Measurements from ENCODE around the gene METAP1.
"Not testable (repeated sequence)": the region's sequence is repeated elsewhere in the genome, so short reads cannot be mapped to it uniquely, and the experiment has no call there.

Gene METAP1

DNA sequence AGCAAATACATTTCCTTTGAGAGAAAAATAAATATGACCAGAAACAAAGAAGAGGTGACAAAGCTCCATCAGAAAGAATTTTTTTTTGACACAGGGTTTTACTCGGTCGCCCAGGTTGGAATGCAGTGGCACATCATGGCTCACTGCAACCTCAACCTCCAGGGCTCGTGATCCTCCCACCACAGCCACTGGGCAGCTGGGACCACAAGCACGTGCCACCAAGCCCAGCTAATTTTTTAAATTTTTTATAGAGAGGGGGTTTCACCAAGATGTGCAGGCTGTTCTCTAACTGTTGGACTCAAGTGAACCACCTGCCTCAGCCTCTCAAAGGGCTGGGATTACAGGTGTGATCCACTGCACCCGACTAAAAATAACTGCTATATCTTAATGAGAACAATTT lies 82.8 kb downstream of the METAP1 start:
- in situ Hi-C loops (cut with HindIII; ENCODE audit: low sequenced_read_pairs): no loop called here
- no peak for DNase-seq (ENCODE audit: low read depth)
- H3K4me3 ChIP-seq (ENCODE audit: low read depth, low read length): no peak overlapping the region
- TF ChIP-seq, protein P1, sequence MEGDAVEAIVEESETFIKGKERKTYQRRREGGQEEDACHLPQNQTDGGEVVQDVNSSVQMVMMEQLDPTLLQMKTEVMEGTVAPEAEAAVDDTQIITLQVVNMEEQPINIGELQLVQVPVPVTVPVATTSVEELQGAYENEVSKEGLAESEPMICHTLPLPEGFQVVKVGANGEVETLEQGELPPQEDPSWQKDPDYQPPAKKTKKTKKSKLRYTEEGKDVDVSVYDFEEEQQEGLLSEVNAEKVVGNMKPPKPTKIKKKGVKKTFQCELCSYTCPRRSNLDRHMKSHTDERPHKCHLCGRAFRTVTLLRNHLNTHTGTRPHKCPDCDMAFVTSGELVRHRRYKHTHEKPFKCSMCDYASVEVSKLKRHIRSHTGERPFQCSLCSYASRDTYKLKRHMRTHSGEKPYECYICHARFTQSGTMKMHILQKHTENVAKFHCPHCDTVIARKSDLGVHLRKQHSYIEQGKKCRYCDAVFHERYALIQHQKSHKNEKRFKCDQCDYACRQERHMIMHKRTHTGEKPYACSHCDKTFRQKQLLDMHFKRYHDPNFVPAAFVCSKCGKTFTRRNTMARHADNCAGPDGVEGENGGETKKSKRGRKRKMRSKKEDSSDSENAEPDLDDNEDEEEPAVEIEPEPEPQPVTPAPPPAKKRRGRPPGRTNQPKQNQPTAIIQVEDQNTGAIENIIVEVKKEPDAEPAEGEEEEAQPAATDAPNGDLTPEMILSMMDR (IDR thresholded peaks at IDR 0.05; ENCODE audit: low read depth, low read length, missing control alignments): no peak

DNA sequence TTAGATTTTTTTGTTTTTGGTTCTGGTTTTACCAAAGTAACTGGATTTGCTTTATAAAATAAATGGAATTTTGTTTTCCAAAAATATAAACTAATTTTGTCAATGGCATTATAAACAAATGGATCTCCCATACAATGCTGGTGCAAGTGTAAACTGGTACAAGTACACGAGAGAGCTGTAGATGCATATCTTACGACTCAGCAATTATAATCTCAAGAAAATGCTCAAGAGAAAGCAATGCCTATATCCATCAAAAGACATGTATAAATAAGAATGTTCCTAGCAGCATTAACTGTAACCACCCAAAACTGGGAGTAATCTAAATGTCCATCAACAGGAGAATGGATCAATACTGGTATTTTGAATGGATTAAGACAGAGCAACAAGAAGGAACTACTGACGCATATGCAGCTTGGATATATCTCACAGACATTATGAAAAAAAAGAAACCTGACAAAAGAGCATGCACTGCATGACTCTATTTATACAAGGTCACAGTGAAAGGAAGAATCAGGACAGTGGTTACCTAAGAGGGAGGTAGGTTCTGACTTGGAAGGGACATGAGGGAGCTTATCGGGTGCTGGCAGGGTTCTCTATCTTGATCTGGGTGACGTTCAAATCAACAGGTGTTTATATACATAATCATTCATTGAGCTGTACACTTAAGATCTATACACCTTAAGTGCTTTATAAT lies 83.6 kb downstream of the METAP1 start:
- in situ Hi-C loops (cut with HindIII; ENCODE audit: low sequenced_read_pairs): no loop called here
- no peak for DNase-seq (ENCODE audit: low read depth)
- no peak overlapping the region for H3K4me3 ChIP-seq (ENCODE audit: low read depth, low read length)
- TF ChIP-seq, protein P1 (IDR thresholded peaks at IDR 0.05; ENCODE audit: low read depth, low read length, missing control alignments): no peak

DNA sequence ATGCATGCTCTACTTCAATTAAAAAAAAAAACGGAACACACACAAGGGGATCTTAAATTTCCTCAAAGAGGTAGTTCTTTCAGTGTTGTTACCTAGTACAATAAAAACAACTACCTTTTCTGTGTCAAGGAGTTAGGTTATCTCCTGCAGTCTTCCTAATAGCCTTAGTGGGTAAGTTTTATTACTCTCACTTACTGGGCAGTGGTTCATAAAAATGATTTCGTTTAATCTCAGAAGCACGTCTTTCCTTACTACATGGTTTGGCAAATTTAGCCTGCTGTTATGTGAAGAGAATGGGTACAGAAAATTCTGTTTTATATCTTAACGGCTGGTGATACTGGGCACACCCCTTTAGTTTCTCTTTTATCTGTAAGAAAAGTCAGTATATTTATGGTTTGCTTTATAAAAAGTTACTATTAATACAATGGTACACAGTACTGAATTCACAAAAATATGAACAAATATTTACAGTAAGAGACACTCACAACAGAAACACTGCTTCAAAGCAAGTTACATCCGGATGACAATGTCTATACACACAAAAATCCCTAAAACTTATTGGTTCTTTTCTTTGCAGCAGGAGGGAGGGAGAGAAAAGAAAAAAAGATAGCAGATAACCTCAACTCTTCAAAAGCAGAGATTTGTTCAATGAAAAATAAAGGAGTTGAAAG lies 84.2 kb downstream of the METAP1 start:
- in situ Hi-C loops (cut with HindIII; ENCODE audit: low sequenced_read_pairs): no loop called here
- no peak overlapping the region for H3K4me3 ChIP-seq (ENCODE audit: low read depth, low read length)

DNA sequence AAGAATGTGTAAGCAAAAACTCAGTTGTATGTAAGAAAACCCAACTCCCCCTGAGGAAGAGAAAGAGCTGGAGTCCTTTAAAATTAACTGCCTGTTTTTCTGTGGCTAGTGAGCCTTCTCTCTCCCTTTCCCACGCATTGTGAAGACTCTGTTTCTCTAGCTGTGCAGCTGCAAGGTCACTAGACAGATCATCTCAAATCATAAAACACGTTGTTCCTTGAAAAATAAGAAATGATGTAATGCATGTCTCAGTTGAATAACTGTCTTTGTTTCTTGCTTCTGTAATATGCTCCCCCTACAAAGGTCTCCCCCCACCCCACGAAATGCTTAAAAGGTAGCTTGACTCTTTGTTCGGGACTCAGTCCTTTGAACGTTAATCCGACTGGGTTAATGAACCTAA lies 85.3 kb downstream of the METAP1 start:
- in situ Hi-C loops (cut with HindIII; ENCODE audit: low sequenced_read_pairs); H3K4me3 ChIP-seq (ENCODE audit: low read depth, low read length); DNase-seq (ENCODE audit: low read depth): not testable (repeated sequence)

More for the DNA sequence above, 84.2 kb downstream of the METAP1 start:
- TF ChIP-seq, protein P1 (IDR thresholded peaks at IDR 0.05; ENCODE audit: low read depth, low read length, missing control alignments): no peak
- no peak for DNase-seq (ENCODE audit: low read depth)

DNA sequence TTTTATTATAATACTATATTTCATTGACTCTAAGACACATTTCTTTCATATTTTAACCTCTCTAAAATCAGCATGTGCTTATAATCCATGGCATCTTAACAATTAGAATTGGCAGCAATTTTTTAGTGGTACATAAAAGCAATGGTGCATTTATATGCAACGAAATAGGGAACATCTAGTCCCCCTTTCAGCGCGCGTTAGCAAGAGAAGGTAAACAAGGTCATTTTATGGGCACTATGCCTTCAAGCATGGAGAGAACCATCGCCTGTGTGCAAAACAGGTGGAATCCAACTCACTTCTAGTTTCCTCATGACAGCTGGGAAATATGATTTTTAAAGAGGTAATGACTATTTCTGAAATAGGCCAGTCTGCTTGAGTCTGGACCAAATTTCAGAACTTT lies 86.7 kb downstream of the METAP1 start:
- H3K4me3 ChIP-seq (ENCODE audit: low read depth, low read length): no peak overlapping the region
- in situ Hi-C loops (cut with HindIII; ENCODE audit: low sequenced_read_pairs): no loop called here
- TF ChIP-seq, protein P1 (IDR thresholded peaks at IDR 0.05; ENCODE audit: low read depth, low read length, missing control alignments): no peak
- DNase-seq (ENCODE audit: low read depth): no peak

DNA sequence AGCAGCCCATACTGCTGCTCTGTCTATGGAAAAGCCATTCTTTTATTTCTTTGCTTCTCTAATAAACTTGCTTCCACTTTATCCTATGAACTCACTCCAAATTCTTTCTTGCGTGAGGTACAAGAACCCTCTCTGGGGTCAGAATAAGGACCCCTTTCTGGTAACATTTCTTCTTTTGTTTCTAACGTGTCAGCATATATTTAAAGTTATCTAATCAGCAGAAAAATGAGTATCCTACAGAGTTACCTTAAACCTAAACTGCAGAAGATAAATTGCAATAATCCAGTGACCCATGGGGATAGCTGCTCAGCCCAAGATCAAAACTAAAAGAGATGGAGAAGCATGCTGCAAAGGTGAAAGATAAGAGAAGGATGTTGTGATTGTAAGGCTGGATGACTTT lies 89.1 kb downstream of the METAP1 start:
- DNase-seq (ENCODE audit: low read depth): no peak
- H3K4me3 ChIP-seq (ENCODE audit: low read depth, low read length): no peak overlapping the region
- in situ Hi-C loops (cut with HindIII; ENCODE audit: low sequenced_read_pairs): no loop called here
- TF ChIP-seq, protein P1 (IDR thresholded peaks at IDR 0.05; ENCODE audit: low read depth, low read length, missing control alignments): no peak

DNA sequence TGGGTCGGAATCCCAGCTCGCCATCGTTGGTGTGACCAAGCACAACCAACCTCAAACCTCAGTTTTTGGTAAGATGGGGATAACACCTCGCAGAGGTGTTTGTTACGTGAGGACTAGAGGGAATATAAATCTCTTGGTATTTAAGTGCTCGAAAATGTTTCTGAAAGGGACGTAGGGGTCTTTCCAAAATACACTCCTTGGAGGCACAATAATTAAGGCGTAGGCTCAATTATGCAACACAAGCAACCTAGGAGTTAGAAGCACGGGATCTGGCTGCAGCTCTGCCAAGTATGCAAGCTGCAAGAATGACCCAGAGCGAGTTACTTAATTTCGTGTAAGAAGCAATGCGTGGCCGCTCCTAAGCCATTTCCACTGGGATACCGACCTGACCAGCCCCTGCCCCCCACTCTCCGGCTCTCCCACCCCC lies 92.5 kb downstream of the METAP1 start:
- in situ Hi-C loops (cut with HindIII; ENCODE audit: low sequenced_read_pairs): no loop called here
- H3K4me3 ChIP-seq (ENCODE audit: low read depth, low read length): peak overlapping the region; percentile 73
- TF ChIP-seq, protein P1 (IDR thresholded peaks at IDR 0.05; ENCODE audit: low read depth, low read length, missing control alignments): no peak
- DNase-seq (ENCODE audit: low read depth): peak; percentile 45

Data from astrocyte of the cerebellum (primary cell).